ENCODE measurements around the gene OOSP4A. TPM values are rescaled to one million over a fixed set of nuclear protein-coding genes. Genes with fewer than 3 reads are reported as not detected.

Gene OOSP4A
- polyA plus RNA-seq, 1 of the 3 experiments (the other 2 are of a cell fraction) = not detected

GRCh38 chr11:59966201-59966600, 2.4 kb downstream of the OOSP4A start:
- no peaks in the 10 kb centered on the region for H3K36me3 ChIP-seq (replicated peaks in 1 of 2; ENCODE audit: control insufficient read depth in 1 of 2, insufficient read depth in 2 of 2, low read length in 1 of 2)
- H3K79me2 ChIP-seq (ENCODE audit: insufficient read depth) = no peaks in the 10 kb centered on the region
- H3K4me1 ChIP-seq (ENCODE audit: control insufficient read depth in 1 of 2, insufficient read depth in 2 of 2, low read depth in 1 of 2, low read length in 1 of 2) = no peaks in the 10 kb centered on the region
- no peaks in the 10 kb centered on the region for H3K27me3 ChIP-seq (ENCODE audit: insufficient read depth)
- no peaks in the 10 kb centered on the region for H3K9me2 ChIP-seq
- H3K9ac ChIP-seq = no peak overlapping the region
- POLR2A ChIA-PET = no interaction called here
- H3F3A ChIP-seq (replicated peaks; ENCODE audit: insufficient read depth) = no peaks in the 10 kb centered on the region
- 31% methylated on average over 3 of the region's 3 CpGs for WGBS (ENCODE audit: low lambda C conversion rate)
- no peaks in the 10 kb centered on the region for H3K9me3 ChIP-seq
- H3K4me3 ChIP-seq (ENCODE audit: low read depth in 2 of 2, low read length in 1 of 2) = no peak overlapping the region
- H3K4me2 ChIP-seq = no peak overlapping the region
- TF ChIP-seq MXI1 (IDR thresholded peaks at IDR 0.05; ENCODE audit: low read depth, low read length) (no peak), SIN3A (IDR thresholded peaks at IDR 0.05; ENCODE audit: borderline replicate concordance, low read depth, low read length) (no peak), FOXM1 (IDR thresholded peaks at IDR 0.05; ENCODE audit: low read depth) (no peak), MAX (IDR thresholded peaks at IDR 0.05; ENCODE audit: low read depth) (no peak), EP300 (IDR thresholded peaks at IDR 0.05; ENCODE audit: borderline replicate concordance in 1 of 2, low read depth in 1 of 2, low read length in 1 of 2) (no peak), IRF3 (IDR thresholded peaks at IDR 0.05; ENCODE audit: low read depth, low read length) (no peak), EZH2phosphoT487 (IDR thresholded peaks at IDR 0.05; ENCODE audit: borderline replicate concordance, low read depth) (no peak), NRF1 (IDR thresholded peaks at IDR 0.05; ENCODE audit: low read depth, low read length) (no peak), MEF2A (IDR thresholded peaks at IDR 0.05; ENCODE audit: borderline replicate concordance, low read depth) (no peak), POLR2AphosphoS5 (IDR thresholded peaks at IDR 0.05; ENCODE audit: low read depth, low read length) (no peak), YY1 (IDR thresholded peaks at IDR 0.05; ENCODE audit: low read depth) (no peak), FOXJ3 (CRISPR knock-in tag; IDR thresholded peaks at IDR 0.05) (no peak), TEAD4 (IDR thresholded peaks at IDR 0.05; ENCODE audit: borderline replicate concordance, insufficient read depth) (no peak), RXRA (IDR thresholded peaks at IDR 0.05; ENCODE audit: borderline replicate concordance, low read depth) (no peak), NFIC (IDR thresholded peaks at IDR 0.05; ENCODE audit: borderline replicate concordance) (no peak), RFX5 (IDR thresholded peaks at IDR 0.05; ENCODE audit: low read length) (no peak)
- CTCF ChIA-PET = no interaction called here
- DNase-seq = no peak
- no peak overlapping the region for H2AFZ ChIP-seq (ENCODE audit: low read depth)
- H3K27ac ChIP-seq (ENCODE audit: low read depth in 2 of 2, low read length in 1 of 2) = no peak overlapping the region
- H4K20me1 ChIP-seq (ENCODE audit: insufficient read depth) = no peaks in the 10 kb centered on the region

- no peaks in the 10 kb centered on the region for H4K20me1 ChIP-seq (ENCODE audit: insufficient read depth)
- ChIA-PET CTCF (no interaction called here), POLR2A (no interaction called here)
- TF ChIP-seq SMC3 (IDR thresholded peaks at IDR 0.05; ENCODE audit: low read depth, low read length) (no peak), GABPA (IDR thresholded peaks at IDR 0.05; ENCODE audit: low read depth) (no peak), MEF2A (IDR thresholded peaks at IDR 0.05; ENCODE audit: borderline replicate concordance, low read depth) (no peak), REST (IDR thresholded peaks at IDR 0.05; ENCODE audit: low read depth, low read length) (no peak), EP300 (IDR thresholded peaks at IDR 0.05; ENCODE audit: borderline replicate concordance in 1 of 2, low read depth in 1 of 2, low read length in 1 of 2) (no peak), CTCF (IDR thresholded peaks at IDR 0.05) (no peak), MXI1 (IDR thresholded peaks at IDR 0.05; ENCODE audit: low read depth, low read length) (no peak)
- no peak overlapping the region for H3K27ac ChIP-seq (ENCODE audit: low read depth in 2 of 2, low read length in 1 of 2)
- DNase-seq = no peak
- H3K9me3 ChIP-seq = no peaks in the 10 kb centered on the region
- H3K9ac ChIP-seq = no peak overlapping the region
- H3K36me3 ChIP-seq (replicated peaks in 1 of 2; ENCODE audit: control insufficient read depth in 1 of 2, insufficient read depth in 2 of 2, low read length in 1 of 2) = no peaks in the 10 kb centered on the region
- no peak overlapping the region for H3K4me2 ChIP-seq
- no peaks in the 10 kb centered on the region for H3K27me3 ChIP-seq (ENCODE audit: insufficient read depth)
- no peaks in the 10 kb centered on the region for H3K79me2 ChIP-seq (ENCODE audit: insufficient read depth)
- no peaks in the 10 kb centered on the region for H3K9me2 ChIP-seq
- no peak overlapping the region for H2AFZ ChIP-seq (ENCODE audit: low read depth)
- 13% methylated on average over 3 of the region's 3 CpGs for WGBS (ENCODE audit: low lambda C conversion rate)
- no peaks in the 10 kb centered on the region for H3F3A ChIP-seq (replicated peaks; ENCODE audit: insufficient read depth)
- no peaks in the 10 kb centered on the region for H3K4me1 ChIP-seq (ENCODE audit: control insufficient read depth in 1 of 2, insufficient read depth in 2 of 2, low read depth in 1 of 2, low read length in 1 of 2)
- no peak overlapping the region for H3K4me3 ChIP-seq (ENCODE audit: low read depth in 2 of 2, low read length in 1 of 2)
Observed at GRCh38 chr11:59967677-59968394, 4.0 kb downstream of the OOSP4A start.

Measured in SK-N-SH (cell line).